Astrocyte (in vitro differentiated cells and primary cell): ENCODE data around the gene LENG1. TPM values are rescaled to one million over a fixed set of nuclear protein-coding genes. Genes with fewer than 3 reads are reported as not detected.

Experiments used
- DNase-seq: peaks from one replicate; pipeline ENCODE4 v3.0.0-alpha.2; 2010; ENCODE audit warnings: low read depth
- FAIRE-seq: peaks from 2 replicates; lab custom pipeline; 2011; peaks lifted over from hg19 to GRCh38; lab: Jason Lieb, UNC
- H2AFZ ChIP-seq: 2 replicates; pipeline ENCODE4 v1.6.0; 2012; ENCODE audit warnings: low read depth, low read length, inconsistent platforms
- H3K27ac ChIP-seq: 2 replicates; pipeline ENCODE4 v1.5.1; 2011; ENCODE audit warnings: low read depth, low read length, inconsistent platforms
- H3K27me3 ChIP-seq: 2 replicates; pipeline ENCODE4 v1.6.0; 2011; ENCODE audit warnings: low read length, inconsistent platforms; ENCODE audit not compliant: insufficient read depth
- H3K36me3 ChIP-seq: 2 replicates; pipeline ENCODE4 v1.5.1; 2011; ENCODE audit warnings: low read length, inconsistent platforms; ENCODE audit not compliant: insufficient read depth
- H3K4me1 ChIP-seq: 2 replicates; pipeline ENCODE4 v1.5.1; 2011; ENCODE audit warnings: low read length, inconsistent platforms; ENCODE audit not compliant: insufficient read depth
- H3K4me2 ChIP-seq: 2 replicates; pipeline ENCODE4 v1.6.0; 2012; ENCODE audit warnings: low read length, inconsistent platforms
- H3K4me3 ChIP-seq: 2 replicates; pipeline ENCODE4 v1.5.1; 2011; ENCODE audit warnings: low read depth, mild to moderate bottlenecking, low read length, inconsistent platforms; ENCODE audit not compliant: insufficient read depth
- H3K79me2 ChIP-seq: 2 replicates; pipeline ENCODE4 v1.6.0; 2012; ENCODE audit warnings: mild to moderate bottlenecking, low read length, inconsistent platforms; ENCODE audit not compliant: insufficient read depth
- H3K9ac ChIP-seq: 2 replicates; pipeline ENCODE4 v1.6.0; 2012; ENCODE audit warnings: mild to moderate bottlenecking, low read length, inconsistent platforms
- H3K9me3 ChIP-seq: 2 replicates; pipeline ENCODE4 v1.5.1; 2012; ENCODE audit warnings: low read depth, mild to moderate bottlenecking, low read length, inconsistent platforms; ENCODE audit not compliant: insufficient read depth
- H4K20me1 ChIP-seq: 2 replicates; pipeline ENCODE4 v1.6.0; 2012; ENCODE audit warnings: low read length, inconsistent platforms; ENCODE audit not compliant: insufficient read depth
- H3K27ac Mint-ChIP-seq: one replicate; pipeline ENCODE4 v1.8.0; 2021; ENCODE audit warnings: mild to moderate bottlenecking, mixed read lengths; ENCODE audit not compliant: unreplicated experiment
- H3K27me3 Mint-ChIP-seq: one replicate; pipeline ENCODE4 v1.8.0; 2021; ENCODE audit warnings: low read depth, mixed read lengths; ENCODE audit not compliant: unreplicated experiment
- H3K36me3 Mint-ChIP-seq: one replicate; pipeline ENCODE4 v1.8.0; 2021; ENCODE audit warnings: low read depth, mixed read lengths; ENCODE audit not compliant: unreplicated experiment
- H3K4me1 Mint-ChIP-seq: one replicate; pipeline ENCODE4 v1.8.0; 2021; ENCODE audit warnings: low read depth, mixed read lengths; ENCODE audit not compliant: unreplicated experiment
- H3K4me3 Mint-ChIP-seq: one replicate; pipeline ENCODE4 v1.8.0; 2021; ENCODE audit warnings: mild to moderate bottlenecking, moderate library complexity, mixed read lengths; ENCODE audit not compliant: unreplicated experiment
- H3K9me3 Mint-ChIP-seq: one replicate; pipeline ENCODE4 v1.8.0; 2021; ENCODE audit warnings: mild to moderate bottlenecking, mixed read lengths; ENCODE audit not compliant: unreplicated experiment
- EZH2 ChIP-seq: IDR thresholded peaks from 2 replicates; pipeline ENCODE4 v1.6.1; 2012; ENCODE audit warnings: mild to moderate bottlenecking, low read length, inconsistent platforms; ENCODE audit not compliant: insufficient read depth
- total RNA-seq: library from RNA; stranded (reverse); gene quantifications from 2 replicates; pipeline ENCODE4 v1.2.1, GENCODE V29; 2021
- TF ChIP-seq, protein P1 (sequence below): IDR thresholded peaks from 2 replicates; pipeline ENCODE4 v1.5.1; 2011; ENCODE audit warnings: low read depth, mild to moderate bottlenecking, inconsistent platforms, low read length, moderate library complexity; ENCODE audit not compliant: insufficient read depth

The LENG1 gene
- total RNA-seq, 1 donor from 2014 or later: 4.8 TPM

DNA sequence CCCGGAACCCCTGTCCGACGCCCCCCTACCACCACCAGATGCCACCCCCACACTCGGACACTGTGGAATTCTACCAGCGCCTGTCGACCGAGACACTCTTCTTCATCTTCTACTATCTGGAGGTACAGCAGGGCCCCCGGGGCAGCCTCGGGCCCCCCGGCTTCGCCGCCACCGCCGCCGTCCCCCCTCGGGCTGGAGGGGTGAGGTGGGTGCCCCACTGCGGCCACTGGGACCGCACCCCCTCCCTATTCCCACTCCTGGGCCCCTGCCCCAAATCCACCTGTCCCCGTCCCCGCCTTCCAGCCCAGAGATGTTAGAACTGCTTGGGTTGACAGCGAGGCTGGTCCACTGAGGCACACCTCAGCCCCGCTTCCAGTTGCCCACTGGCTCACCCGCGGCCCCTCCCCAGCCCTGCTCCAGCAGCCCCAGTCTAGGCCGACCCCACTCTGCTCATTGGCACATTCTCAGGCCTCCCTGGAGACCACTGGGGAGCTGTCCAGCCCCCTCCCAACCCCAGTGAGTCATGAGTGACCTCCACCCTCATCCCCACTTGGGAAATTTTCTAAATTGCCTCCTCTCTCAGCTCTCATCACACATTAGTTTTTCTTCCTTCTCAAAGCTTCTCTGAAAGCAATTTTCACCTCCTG, 6.5 kb downstream of the LENG1 start:
- H3K27me3 Mint-ChIP-seq: no peaks in the 10 kb centered on the region
- H3K36me3 Mint-ChIP-seq: peaks cover 14% of the 10 kb centered on the region
- H3K9me3 Mint-ChIP-seq: no peaks in the 10 kb centered on the region
- peak overlapping the region; percentile 17 for H3K4me3 Mint-ChIP-seq
- TF ChIP-seq EZH2: no peak
- TF ChIP-seq, protein P1, sequence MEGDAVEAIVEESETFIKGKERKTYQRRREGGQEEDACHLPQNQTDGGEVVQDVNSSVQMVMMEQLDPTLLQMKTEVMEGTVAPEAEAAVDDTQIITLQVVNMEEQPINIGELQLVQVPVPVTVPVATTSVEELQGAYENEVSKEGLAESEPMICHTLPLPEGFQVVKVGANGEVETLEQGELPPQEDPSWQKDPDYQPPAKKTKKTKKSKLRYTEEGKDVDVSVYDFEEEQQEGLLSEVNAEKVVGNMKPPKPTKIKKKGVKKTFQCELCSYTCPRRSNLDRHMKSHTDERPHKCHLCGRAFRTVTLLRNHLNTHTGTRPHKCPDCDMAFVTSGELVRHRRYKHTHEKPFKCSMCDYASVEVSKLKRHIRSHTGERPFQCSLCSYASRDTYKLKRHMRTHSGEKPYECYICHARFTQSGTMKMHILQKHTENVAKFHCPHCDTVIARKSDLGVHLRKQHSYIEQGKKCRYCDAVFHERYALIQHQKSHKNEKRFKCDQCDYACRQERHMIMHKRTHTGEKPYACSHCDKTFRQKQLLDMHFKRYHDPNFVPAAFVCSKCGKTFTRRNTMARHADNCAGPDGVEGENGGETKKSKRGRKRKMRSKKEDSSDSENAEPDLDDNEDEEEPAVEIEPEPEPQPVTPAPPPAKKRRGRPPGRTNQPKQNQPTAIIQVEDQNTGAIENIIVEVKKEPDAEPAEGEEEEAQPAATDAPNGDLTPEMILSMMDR: no peak
- Histone ChIP-seq H3K4me3 (no peak overlapping the region), H3K27me3 (no peaks in the 10 kb centered on the region), H3K36me3 (peaks cover 48% of the 10 kb centered on the region), H3K4me2 (no peak overlapping the region), H3K9ac (no peak overlapping the region), H3K79me2 (peaks cover 7% of the 10 kb centered on the region), H3K4me1 (peaks cover 16% of the 10 kb centered on the region), H3K27ac (no peak overlapping the region), H2AFZ (no peak overlapping the region), H4K20me1 (peaks cover 62% of the 10 kb centered on the region), H3K9me3 (no peaks in the 10 kb centered on the region)
- no peak overlapping the region for H3K27ac Mint-ChIP-seq
- no peak for FAIRE-seq
- peaks cover 5% of the 10 kb centered on the region for H3K4me1 Mint-ChIP-seq
- DNase-seq: no peak

DNA sequence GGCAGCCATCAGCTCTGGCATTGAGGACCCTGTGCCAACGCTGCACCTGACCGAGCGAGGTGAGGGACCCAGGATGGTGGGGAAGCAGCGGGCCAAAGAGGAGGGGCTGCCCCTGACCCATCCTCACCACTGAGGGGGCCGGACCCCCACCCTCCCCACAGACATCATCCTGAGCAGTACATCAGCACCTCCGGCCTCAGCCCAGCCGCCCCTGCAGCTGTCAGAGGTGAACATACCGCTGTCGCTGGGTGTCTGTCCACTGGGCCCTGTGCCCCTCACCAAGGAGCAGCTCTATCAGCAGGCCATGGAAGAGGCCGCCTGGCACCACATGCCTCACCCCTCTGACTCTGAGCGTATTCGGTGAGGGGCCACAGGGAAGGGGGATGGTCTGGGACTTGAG, 7.3 kb downstream of the LENG1 start:
- peaks cover 16% of the 10 kb centered on the region for H3K4me1 ChIP-seq
- no peak overlapping the region for H3K9ac ChIP-seq
- no peak overlapping the region for H3K4me3 ChIP-seq
- H2AFZ ChIP-seq: no peak overlapping the region
- Mint-ChIP-seq H3K27ac (no peak overlapping the region), H3K36me3 (peaks cover 18% of the 10 kb centered on the region), H3K4me1 (peaks cover 5% of the 10 kb centered on the region), H3K27me3 (no peaks in the 10 kb centered on the region), H3K4me3 (no peak overlapping the region), H3K9me3 (no peaks in the 10 kb centered on the region)
- H3K9me3 ChIP-seq: no peaks in the 10 kb centered on the region
- FAIRE-seq (no peak), DNase-seq (no peak)
- peaks cover 46% of the 10 kb centered on the region for H3K36me3 ChIP-seq
- peaks cover 7% of the 10 kb centered on the region for H3K79me2 ChIP-seq
- H4K20me1 ChIP-seq: peaks cover 68% of the 10 kb centered on the region
- H3K27me3 ChIP-seq: no peaks in the 10 kb centered on the region
- H3K4me2 ChIP-seq: no peak overlapping the region
- TF ChIP-seq, protein P1: no peak
- no peak for TF ChIP-seq EZH2
- no peak overlapping the region for H3K27ac ChIP-seq

DNA sequence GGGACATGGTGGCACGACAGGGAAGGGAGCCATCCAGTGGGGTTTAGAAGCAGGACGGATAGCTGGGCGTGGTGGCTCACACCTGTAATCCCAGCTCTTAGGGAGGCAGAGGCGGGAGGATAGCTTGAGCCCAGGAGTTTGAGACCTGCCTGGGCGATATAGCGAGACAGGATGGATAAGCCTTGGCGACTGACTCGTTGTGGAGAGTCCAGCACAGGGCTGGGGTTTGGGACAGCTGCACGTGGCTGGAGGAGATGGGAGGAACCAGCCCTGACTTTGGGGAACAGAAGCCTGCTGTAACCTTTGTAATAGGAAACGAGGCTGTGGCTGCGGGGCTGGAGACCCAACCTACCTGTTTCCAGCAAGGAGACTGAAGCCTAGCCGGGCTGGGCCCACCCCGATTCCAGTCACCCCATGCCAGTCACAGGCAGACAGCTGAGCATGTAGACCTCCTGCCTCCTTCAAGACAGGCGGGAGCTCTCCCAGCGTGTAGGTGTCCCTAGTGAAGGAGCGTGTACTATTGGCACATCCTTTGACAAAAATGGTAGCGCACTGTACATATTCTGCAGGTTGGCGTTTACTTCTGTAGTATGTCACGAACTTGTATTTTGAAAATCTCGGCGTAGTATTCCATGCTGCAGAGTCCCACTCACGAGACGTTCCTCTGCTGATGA, 8.0 kb downstream of the LENG1 start:
- no peak for TF ChIP-seq EZH2
- TF ChIP-seq, protein P1: no peak
- no peak for DNase-seq
- Histone ChIP-seq H3K27ac (no peak overlapping the region), H3K27me3 (no peaks in the 10 kb centered on the region), H3K79me2 (peaks cover under 1% of the 10 kb centered on the region), H3K4me2 (no peak overlapping the region), H4K20me1 (peaks cover 75% of the 10 kb centered on the region), H3K9ac (no peak overlapping the region), H2AFZ (no peak overlapping the region), H3K4me1 (peaks cover 16% of the 10 kb centered on the region), H3K9me3 (no peaks in the 10 kb centered on the region), H3K4me3 (no peak overlapping the region), H3K36me3 (peaks cover 45% of the 10 kb centered on the region)
- H3K4me3 Mint-ChIP-seq: no peak overlapping the region
- H3K9me3 Mint-ChIP-seq: no peaks in the 10 kb centered on the region
- no peak for FAIRE-seq
- no peak overlapping the region for H3K27ac Mint-ChIP-seq
- peaks cover 21% of the 10 kb centered on the region for H3K36me3 Mint-ChIP-seq
- H3K4me1 Mint-ChIP-seq: peaks cover 5% of the 10 kb centered on the region
- no peaks in the 10 kb centered on the region for H3K27me3 Mint-ChIP-seq
